ENCODE data around the gene CACNA1C. TPM values are rescaled to one million over a fixed set of nuclear protein-coding genes. Genes with fewer than 3 reads are reported as not detected.

CACNA1C gene
- total and polyA plus RNA-seq, 2 of the 4 experiments (the other 2 are of a cell fraction), result 1.6 to 2.6 TPM

DNA sequence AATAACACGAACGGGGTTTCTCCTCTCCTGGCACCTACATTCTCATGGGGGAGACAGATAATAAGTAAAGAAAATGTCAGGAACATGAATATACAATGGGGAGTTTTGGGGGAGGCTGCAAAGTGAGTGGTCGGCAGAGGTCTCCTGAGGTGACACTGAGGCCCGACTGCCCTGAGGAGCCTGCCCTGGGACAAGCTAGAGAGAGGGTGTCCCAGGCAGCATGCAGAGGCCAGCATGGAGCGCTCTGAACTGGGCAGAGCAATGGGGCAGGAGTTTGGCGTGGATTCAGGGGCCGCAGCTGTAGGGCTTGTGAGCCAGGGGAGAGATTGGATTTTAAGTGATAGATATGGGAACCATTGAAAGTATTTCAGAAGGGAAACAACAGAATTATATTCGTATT lies 320.5 kb downstream of the CACNA1C start:
- POLR2A ChIA-PET (ENCODE audit: unreplicated experiment), result no interaction called here
- H3K27ac ChIP-seq (ENCODE audit: insufficient read depth, low read length), result no peak overlapping the region

More for the DNA sequence above, 320.5 kb downstream of the CACNA1C start:
- Histone ChIP-seq H2AK5ac (ENCODE audit: low read depth, low read length) (no peak overlapping the region), H3K4me3 (ENCODE audit: insufficient read depth, low read depth, low read length) (no peak overlapping the region), H4K20me1 (ENCODE audit: insufficient read depth, low read length) (no peaks in the 10 kb centered on the region), H2BK120ac (ENCODE audit: low read depth, low read length) (no peak overlapping the region), H3K9me1 (ENCODE audit: insufficient read depth, low read length) (peaks cover 2% of the 10 kb centered on the region; the same call in 1 of the 2 replicates), H3K27me3 (ENCODE audit: control insufficient read depth, insufficient read depth, low read length) (no peaks in the 10 kb centered on the region), H2AK9ac (replicated peaks; ENCODE audit: low read depth, low read length, poor library complexity) (no peak overlapping the region), H4K91ac (ENCODE audit: insufficient read depth, low read depth, low read length) (no peak overlapping the region), H2BK15ac (ENCODE audit: low read depth, low read length) (no peak overlapping the region), H3K9ac (ENCODE audit: low read depth, low read length) (no peak overlapping the region), H2BK20ac (ENCODE audit: low read depth, low read length) (no peak overlapping the region), H2BK5ac (ENCODE audit: low read depth, low read length, poor library complexity, severe bottlenecking) (no peak overlapping the region), H3K23ac (ENCODE audit: low read depth, low read length) (no peak overlapping the region), H3K56ac (ENCODE audit: extremely low read depth, insufficient read depth, low read length) (no peak overlapping the region), H3K4ac (ENCODE audit: low read depth, low read length) (no peak overlapping the region), H3K9me3 (ENCODE audit: control insufficient read depth, insufficient read depth, low read length) (no peaks in the 10 kb centered on the region), H2AFZ (replicated peaks; ENCODE audit: low read length, poor library complexity) (no peak overlapping the region), H3K79me1 (ENCODE audit: low read depth in 1 of 2, low read length in 2 of 2) (no peaks in the 10 kb centered on the region), H3K18ac (ENCODE audit: low read depth, low read length) (no peak overlapping the region), H3K4me1 (ENCODE audit: control insufficient read depth, insufficient read depth, low read length) (peaks cover 3% of the 10 kb centered on the region), H3K14ac (replicated peaks; ENCODE audit: low read depth, low read length) (no peak overlapping the region), H3K4me2 (ENCODE audit: low read depth, low read length) (no peak overlapping the region), H3K36me3 (ENCODE audit: control insufficient read depth, insufficient read depth, low read length) (peaks cover 1% of the 10 kb centered on the region; the same call in 1 of the 2 replicates), H4K8ac (ENCODE audit: low read depth in 2 of 2, low read length in 2 of 2) (no peak overlapping the region), H4K5ac (ENCODE audit: low read depth, low read length) (no peak overlapping the region)
- CTCF ChIA-PET, result no interaction called here
- in situ Hi-C loops (cut with MboI; ENCODE audit: low sequenced_read_pairs) (no loop called here), dilution Hi-C loops (cut with HindIII; ENCODE audit: low sequenced_read_pairs, unreplicated experiment) (no loop called here), intact Hi-C loops (cut with micrococcal nuclease) (no loop called here)
- no peak for ATAC-seq (ENCODE audit: low read depth)
- no CpG with 5 or more reads among the region's 8 CpGs for WGBS, 2 experiments (ENCODE audit: extremely low coverage in 2 of 2, insufficient read length in 1 of 2)
- no TSS peak for BruUV-seq (replicated peaks)
- TF ChIP-seq CEBPB (IDR thresholded peaks at IDR 0.05; ENCODE audit: low read depth, low read length) (no peak), MAFK (IDR thresholded peaks at IDR 0.05; ENCODE audit: low read depth, low read length) (no peak), CTCF (conservative IDR thresholded peaks at IDR 0.05; ENCODE audit: low read depth, low read length) (no peak), FOS (IDR thresholded peaks at IDR 0.05; ENCODE audit: low read depth, low read length) (no peak), SMC3 (IDR thresholded peaks at IDR 0.05; ENCODE audit: low read depth, low read length) (no peak), POLR2A (IDR thresholded peaks at IDR 0.05; ENCODE audit: low read depth, low read length) (no peak), CHD1 (IDR thresholded peaks at IDR 0.05; ENCODE audit: low read depth, low read length) (no peak), NFE2L2 (IDR thresholded peaks at IDR 0.05; ENCODE audit: low read depth, low read length) (no peak), RFX5 (IDR thresholded peaks at IDR 0.05; ENCODE audit: low read depth, low read length) (no peak)
- TF ChIP-seq, protein P1, sequence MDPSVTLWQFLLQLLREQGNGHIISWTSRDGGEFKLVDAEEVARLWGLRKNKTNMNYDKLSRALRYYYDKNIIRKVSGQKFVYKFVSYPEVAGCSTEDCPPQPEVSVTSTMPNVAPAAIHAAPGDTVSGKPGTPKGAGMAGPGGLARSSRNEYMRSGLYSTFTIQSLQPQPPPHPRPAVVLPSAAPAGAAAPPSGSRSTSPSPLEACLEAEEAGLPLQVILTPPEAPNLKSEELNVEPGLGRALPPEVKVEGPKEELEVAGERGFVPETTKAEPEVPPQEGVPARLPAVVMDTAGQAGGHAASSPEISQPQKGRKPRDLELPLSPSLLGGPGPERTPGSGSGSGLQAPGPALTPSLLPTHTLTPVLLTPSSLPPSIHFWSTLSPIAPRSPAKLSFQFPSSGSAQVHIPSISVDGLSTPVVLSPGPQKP (IDR thresholded peaks at IDR 0.05; ENCODE audit: borderline replicate concordance, low read depth, low read length), result no peak
- DNase-seq, result no peak

Data from IMR-90 (cell line).